HAP-1 (cell line): ENCODE data around the gene BCAP31.
"Not testable (repeated sequence)": the region's sequence is repeated elsewhere in the genome, so short reads cannot be mapped to it uniquely, and the experiment has no call there.

Experiments
- DNase-seq, 2 experiments: peaks; one replicate each; pipeline ENCODE4 v3.0.0-alpha.2; 2016 to 2020; ENCODE audit warnings: low spot score in 2 of 2
- H3K27me3 ChIP-seq: fragments of 250-450 bp; sonication (Bioruptor Pico); 2 replicates; pipeline ENCODE4 v1.5.1; 2020; ENCODE audit warnings: low read depth, mild to moderate bottlenecking, moderate library complexity
- H3K36me3 ChIP-seq: fragments of 250-450 bp; sonication (Bioruptor Pico); replicated peaks from 2 replicates; pipeline ENCODE4 v1.5.1; 2020; ENCODE audit warnings: mild to moderate bottlenecking
- H3K4me1 ChIP-seq: fragments of 250-450 bp; sonication (Bioruptor Pico); 2 replicates; pipeline ENCODE4 v1.5.1; 2020; ENCODE audit warnings: mild to moderate bottlenecking
- H3K4me3 ChIP-seq: fragments of 250-450 bp; sonication (Bioruptor Pico); 2 replicates; pipeline ENCODE4 v1.5.1; 2020; ENCODE audit warnings: mild to moderate bottlenecking, moderate library complexity
- H3K9me3 ChIP-seq: fragments of 250-450 bp; sonication (Bioruptor Pico); 2 replicates; pipeline ENCODE4 v1.5.1; 2020; ENCODE audit warnings: mild to moderate bottlenecking, moderate library complexity
- in situ Hi-C: fragments of 300-500 bp; cut with MboI; formaldehyde crosslinking; loops from 3 replicates; pipeline ENCODE4 v1.14.3; 2020; ENCODE audit warnings: low sequenced_read_pairs, inconsistent platforms, mixed read lengths

The BCAP31 gene

GRCh38 chrX:153766098-153766817 lies 42.1 kb upstream of the BCAP31 start:
- peak in 1 of 2 experiments; percentile 63 for DNase-seq
- Histone ChIP-seq H3K36me3 (no peaks in the 10 kb centered on the region), H3K27me3 (no peaks in the 10 kb centered on the region), H3K4me1 (peaks cover 2% of the 10 kb centered on the region; the same call in 1 of the 2 replicates), H3K4me3 (no peak overlapping the region), H3K9me3 (no peaks in the 10 kb centered on the region)
- in situ Hi-C loops, result no loop called here

DNA sequence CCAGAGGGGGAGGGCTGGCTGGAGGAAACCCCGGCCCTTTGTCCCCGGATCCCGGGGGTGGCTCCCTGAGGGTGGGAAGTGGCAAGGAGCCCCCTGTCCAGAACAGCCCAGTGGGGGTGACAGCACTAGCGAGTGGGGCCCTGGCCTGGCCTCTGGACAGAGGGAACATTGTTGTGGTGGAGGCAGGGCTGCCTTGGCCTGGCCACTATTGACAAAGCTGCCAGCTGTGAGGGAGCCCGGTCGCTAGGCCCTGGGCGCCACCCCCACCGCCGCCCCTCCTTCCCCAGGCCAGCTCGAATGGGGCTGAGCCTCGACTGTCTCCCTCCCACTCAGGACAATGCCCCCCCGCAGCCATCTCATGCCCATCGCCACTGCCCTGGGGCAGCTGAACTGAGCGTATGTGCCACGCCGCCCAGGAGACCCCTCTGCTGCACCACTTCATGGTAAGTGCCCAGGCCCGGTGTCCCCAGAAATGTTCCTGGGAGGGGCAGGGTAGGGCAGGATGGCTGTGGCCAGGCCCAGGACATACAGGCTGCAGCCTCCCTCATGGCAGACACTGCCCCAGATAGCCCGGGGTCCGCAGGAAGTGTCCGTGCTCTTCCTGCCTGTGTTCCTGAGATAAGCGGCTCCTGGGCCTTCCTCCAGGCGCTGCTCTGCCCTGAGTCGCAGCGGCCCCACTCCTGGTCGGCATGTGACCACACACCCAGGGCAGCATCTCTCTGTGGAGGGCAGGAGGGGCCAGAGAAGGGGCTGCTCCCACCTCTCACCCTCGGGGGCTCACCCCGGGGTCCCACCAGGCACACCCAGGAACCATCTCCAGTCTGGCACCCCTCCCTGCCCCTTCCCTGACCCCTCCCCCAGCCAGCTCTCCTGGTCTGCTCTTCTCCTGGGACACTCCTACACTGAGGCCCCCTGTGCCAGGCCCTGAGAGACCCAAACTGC lies 41.2 kb upstream of the BCAP31 start:
- peak in 1 of 2 experiments; percentile 12 for DNase-seq
- no peaks in the 10 kb centered on the region for H3K36me3 ChIP-seq
- in situ Hi-C loops, result no loop called here
- no peaks in the 10 kb centered on the region for H3K27me3 ChIP-seq
- peaks cover 2% of the 10 kb centered on the region; the same call in 1 of the 2 replicates for H3K4me1 ChIP-seq
- no peak overlapping the region for H3K4me3 ChIP-seq
- H3K9me3 ChIP-seq, result no peaks in the 10 kb centered on the region

GRCh38 chrX:153764786-153765137 lies 40.6 kb upstream of the BCAP31 start:
- Histone ChIP-seq H3K9me3 (no peaks in the 10 kb centered on the region), H3K36me3 (no peaks in the 10 kb centered on the region), H3K4me3 (no peak overlapping the region), H3K27me3 (no peaks in the 10 kb centered on the region), H3K4me1 (peaks cover 2% of the 10 kb centered on the region; the same call in 1 of the 2 replicates)
- in situ Hi-C loops, result no loop called here
- no peak for DNase-seq

DNA sequence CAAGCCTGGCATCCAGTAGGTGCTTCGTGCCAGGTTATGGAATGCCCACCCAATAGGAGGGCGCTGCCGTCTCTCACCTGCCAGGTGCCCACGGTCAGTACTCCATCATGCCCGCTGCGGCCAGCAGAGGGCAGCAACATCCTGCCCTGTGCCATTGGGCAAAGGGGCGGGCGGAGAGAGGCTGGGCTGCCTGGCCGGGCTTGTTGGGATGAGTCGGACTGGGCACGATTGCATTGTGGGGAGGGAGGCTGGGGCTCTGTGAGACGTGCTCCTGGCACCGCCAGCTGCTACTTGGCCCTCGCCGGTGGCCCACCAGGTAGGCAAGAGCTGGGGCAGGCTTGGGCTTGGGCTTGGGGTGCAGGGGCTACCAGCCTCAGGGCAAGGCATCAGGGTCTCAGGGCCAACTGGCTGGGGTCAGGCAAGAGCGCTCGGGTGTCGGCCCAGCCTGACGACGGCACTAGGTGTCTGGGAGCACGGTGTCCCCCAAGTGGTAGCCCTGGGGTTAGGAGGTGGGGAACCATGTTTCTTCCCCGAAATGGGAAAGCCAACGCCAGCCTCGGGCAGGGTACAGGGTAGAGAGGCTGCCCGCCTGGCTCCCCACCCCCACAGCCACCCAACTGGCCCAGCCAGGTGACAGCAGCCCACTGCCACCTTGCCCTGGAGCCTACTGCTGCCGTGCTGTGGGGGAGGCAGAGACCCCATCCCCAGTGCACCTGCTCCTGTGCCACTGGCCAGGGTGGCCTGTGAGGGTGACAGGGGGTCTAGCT lies 40.0 kb upstream of the BCAP31 start, which contains the start of gene PLXNB3:
Gene PLXNB3 (plus strand): TSS at position 261 of the 767 bp plus-strand sequence. CDS start 1,287 bp downstream, outside the sequence.
- in situ Hi-C loops, result no loop called here
- peaks cover 2% of the 10 kb centered on the region; the same call in 1 of the 2 replicates for H3K4me1 ChIP-seq
- no peaks in the 10 kb centered on the region for H3K36me3 ChIP-seq
- H3K27me3 ChIP-seq, result no peaks in the 10 kb centered on the region
- no peak within 1 kb of the TSS for H3K4me3 ChIP-seq
- H3K9me3 ChIP-seq, result no peaks in the 10 kb centered on the region
- peak; percentile 52 to 91 for DNase-seq

GRCh38 chrX:153763298-153763932 lies 39.2 kb upstream of the BCAP31 start:
- H3K4me1 ChIP-seq, result peaks cover 2% of the 10 kb centered on the region; the same call in 1 of the 2 replicates
- DNase-seq, result no peak
- H3K4me3 ChIP-seq, result no peak overlapping the region
- H3K27me3 ChIP-seq, result no peaks in the 10 kb centered on the region
- in situ Hi-C loops, result no loop called here
- H3K9me3 ChIP-seq, result no peaks in the 10 kb centered on the region
- no peaks in the 10 kb centered on the region for H3K36me3 ChIP-seq

GRCh38 chrX:153762626-153763173 lies 38.5 kb upstream of the BCAP31 start:
- no peaks in the 10 kb centered on the region for H3K36me3 ChIP-seq
- H3K9me3 ChIP-seq, result no peaks in the 10 kb centered on the region
- in situ Hi-C loops, result no loop called here
- no peaks in the 10 kb centered on the region for H3K27me3 ChIP-seq
- DNase-seq, result no peak
- peaks cover 2% of the 10 kb centered on the region; the same call in 1 of the 2 replicates for H3K4me1 ChIP-seq
- H3K4me3 ChIP-seq, result no peak overlapping the region

GRCh38 chrX:153761863-153762262 lies 37.7 kb upstream of the BCAP31 start:
- Histone ChIP-seq H3K9me3 (no peaks in the 10 kb centered on the region), H3K27me3 (no peaks in the 10 kb centered on the region), H3K36me3 (no peaks in the 10 kb centered on the region), H3K4me1 (peaks cover 2% of the 10 kb centered on the region; the same call in 1 of the 2 replicates), H3K4me3 (no peak overlapping the region)
- in situ Hi-C loops, result no loop called here
- no peak for DNase-seq

GRCh38 chrX:153755136-153755535 lies 30.9 kb upstream of the BCAP31 start:
- in situ Hi-C loops, result no loop called here
- no peaks in the 10 kb centered on the region; the same call in 1 of the 2 replicates for H3K27me3 ChIP-seq

DNA sequence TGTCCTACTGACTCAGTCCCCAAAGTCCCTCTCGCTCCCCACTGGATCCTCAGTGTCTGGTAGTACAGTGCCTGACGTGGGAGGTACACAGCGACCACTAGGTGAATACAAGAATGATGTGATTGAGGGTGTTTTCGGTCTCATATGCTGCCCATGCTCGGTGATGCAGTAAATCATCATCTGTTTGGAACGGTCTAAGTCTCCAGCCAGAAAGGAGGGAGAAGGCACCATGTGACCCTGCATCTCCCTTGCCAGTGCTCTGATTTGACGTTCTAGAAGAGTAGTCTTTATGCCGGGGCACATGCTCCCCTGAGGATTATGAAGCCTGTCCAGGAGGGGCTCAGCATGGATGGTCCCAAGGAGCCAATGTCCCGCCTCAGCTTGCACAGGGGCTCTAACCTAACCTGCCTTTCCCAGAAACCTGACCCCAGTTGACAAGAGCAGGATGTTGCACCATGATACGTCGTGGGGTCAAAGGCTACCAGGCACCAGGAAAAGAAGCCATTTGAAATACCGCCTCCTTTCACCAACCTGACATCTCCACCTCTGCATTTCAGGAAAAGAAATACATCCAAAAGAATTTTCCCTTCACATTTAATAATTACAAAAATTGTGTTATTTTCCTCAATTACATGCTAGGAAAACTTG lies 26.1 kb upstream of the BCAP31 start:
- Histone ChIP-seq H3K9me3 (no peaks in the 10 kb centered on the region), H3K36me3 (no peaks in the 10 kb centered on the region), H3K27me3 (no peaks in the 10 kb centered on the region; the same call in 1 of the 2 replicates), H3K4me1 (no peaks in the 10 kb centered on the region), H3K4me3 (no peak overlapping the region)
- no peak for DNase-seq
- in situ Hi-C loops, result no loop called here

More at GRCh38 chrX:153755136-153755535, 30.9 kb upstream of the BCAP31 start:
- no peak for DNase-seq
- Histone ChIP-seq H3K9me3 (peaks cover 5% of the 10 kb centered on the region), H3K36me3 (no peaks in the 10 kb centered on the region), H3K4me1 (no peaks in the 10 kb centered on the region), H3K4me3 (no peak overlapping the region)

GRCh38 chrX:153749017-153749416 lies 24.8 kb upstream of the BCAP31 start:
- H3K9me3 ChIP-seq, H3K27me3 ChIP-seq, DNase-seq, H3K4me1 ChIP-seq, H3K4me3 ChIP-seq, in situ Hi-C loops, H3K36me3 ChIP-seq: not testable (repeated sequence)

- H3K36me3 ChIP-seq, in situ Hi-C loops: not testable (repeated sequence)
These were observed 22.8 kb upstream of the BCAP31 start for GRCh38 chrX:153746991-153747390.

GRCh38 chrX:153746359-153746758 lies 22.2 kb upstream of the BCAP31 start:
- no peaks in the 10 kb centered on the region for H3K36me3 ChIP-seq
- H3K27me3 ChIP-seq, result no peaks in the 10 kb centered on the region; the same call in 1 of the 2 replicates
- no peaks in the 10 kb centered on the region for H3K4me1 ChIP-seq
- no peak for DNase-seq
- no peaks in the 10 kb centered on the region for H3K9me3 ChIP-seq
- H3K4me3 ChIP-seq, result no peak overlapping the region
- in situ Hi-C loops, result no loop called here

More at GRCh38 chrX:153746991-153747390, 22.8 kb upstream of the BCAP31 start:
- not testable (repeated sequence) for H3K27me3 ChIP-seq, H3K9me3 ChIP-seq, H3K4me1 ChIP-seq, DNase-seq, H3K4me3 ChIP-seq
